GM21528 (cell line): ENCODE data around the gene CTNNBL1.
"Not testable (repeated sequence)": the region's sequence is repeated elsewhere in the genome, so short reads cannot be mapped to it uniquely, and the experiment has no call there.

Experiments
- ATAC-seq: cut with Tn5 transposase; IDR thresholded peaks from one replicate; pipeline ENCODE4 v1.9.1; 2021; ENCODE audit warnings: mild to moderate bottlenecking, moderate library complexity; ENCODE audit not compliant: unreplicated experiment, low FRiP score

Gene CTNNBL1

DNA sequence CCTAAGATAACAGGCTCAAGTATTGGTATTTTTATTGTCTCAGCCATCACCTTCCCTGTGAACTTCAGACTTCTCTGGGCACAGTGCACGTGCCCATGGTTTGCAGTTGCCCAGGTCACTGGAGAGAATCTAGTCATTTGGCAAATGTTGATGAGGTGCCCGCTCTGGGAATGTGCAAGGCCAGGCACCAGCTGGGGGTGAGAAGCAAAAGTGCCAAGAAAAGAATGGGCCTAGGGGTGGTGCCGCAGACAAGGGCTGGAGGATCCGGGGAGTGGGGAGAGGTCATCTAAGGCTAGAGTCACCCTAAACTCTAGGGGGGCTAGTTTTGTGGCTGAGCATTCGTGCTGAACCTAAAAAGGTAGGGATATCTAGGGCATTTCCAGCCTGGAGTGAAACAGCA is 152.0 kb downstream of the CTNNBL1 start:
- no peak for ATAC-seq

DNA sequence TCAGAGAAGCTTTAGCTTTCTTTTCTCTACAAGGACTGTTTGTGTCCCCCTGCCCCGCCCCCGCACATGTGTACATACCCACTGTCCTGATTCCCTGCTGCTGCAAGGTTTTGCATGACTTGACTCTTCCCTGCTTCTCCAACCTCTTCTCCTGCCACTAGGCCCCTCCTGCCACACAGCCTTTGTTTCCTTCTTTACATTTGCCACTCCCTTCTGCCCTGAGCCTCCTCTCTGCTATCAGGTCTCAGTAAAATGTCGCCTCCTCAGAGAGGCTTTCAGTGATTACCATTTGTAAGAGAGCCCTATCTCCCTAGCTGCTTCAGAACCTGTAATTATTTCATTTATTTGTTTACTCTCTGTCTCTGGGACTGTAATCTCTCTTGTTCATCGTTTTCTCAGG is 152.7 kb downstream of the CTNNBL1 start:
- no peak for ATAC-seq

DNA sequence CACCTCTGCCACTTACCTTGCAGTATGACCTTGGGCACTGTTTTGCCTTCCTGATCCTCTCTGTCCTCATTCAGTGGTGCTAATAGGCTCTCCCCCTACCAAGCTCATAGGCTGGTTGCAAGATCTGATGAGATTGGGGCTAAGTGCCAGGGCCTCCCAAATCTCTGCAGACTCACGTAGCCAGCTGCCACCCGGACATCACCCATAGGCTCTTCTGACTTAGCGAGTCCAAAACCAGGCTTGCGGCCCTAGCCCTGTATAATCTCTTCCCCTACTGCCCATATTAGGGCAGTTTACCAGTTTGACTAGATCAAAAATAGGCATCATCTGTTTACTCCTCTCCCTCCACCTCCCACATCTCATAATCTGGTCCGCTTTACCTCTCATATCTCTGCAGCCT is 154.9 kb downstream of the CTNNBL1 start:
- no peak for ATAC-seq

DNA sequence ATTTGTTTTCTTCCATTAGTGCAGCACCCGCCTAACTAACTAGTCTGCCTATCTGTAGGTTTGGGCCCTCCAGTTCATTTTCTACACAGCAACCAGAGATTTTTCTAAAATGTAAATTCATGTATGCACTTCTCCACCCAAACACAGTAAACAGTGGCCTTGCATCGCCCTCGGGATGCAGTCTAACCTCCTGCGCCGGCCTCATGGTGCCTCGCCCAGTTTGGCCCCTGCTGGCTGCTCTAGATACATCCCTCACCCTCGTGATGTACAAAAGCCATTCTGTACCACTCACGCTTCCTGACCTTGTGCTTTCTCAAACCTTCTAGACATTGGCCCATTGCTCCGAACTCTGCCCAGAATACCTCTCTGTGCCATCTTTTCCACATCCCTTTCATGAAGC is 155.3 kb downstream of the CTNNBL1 start:
- no peak for ATAC-seq

DNA sequence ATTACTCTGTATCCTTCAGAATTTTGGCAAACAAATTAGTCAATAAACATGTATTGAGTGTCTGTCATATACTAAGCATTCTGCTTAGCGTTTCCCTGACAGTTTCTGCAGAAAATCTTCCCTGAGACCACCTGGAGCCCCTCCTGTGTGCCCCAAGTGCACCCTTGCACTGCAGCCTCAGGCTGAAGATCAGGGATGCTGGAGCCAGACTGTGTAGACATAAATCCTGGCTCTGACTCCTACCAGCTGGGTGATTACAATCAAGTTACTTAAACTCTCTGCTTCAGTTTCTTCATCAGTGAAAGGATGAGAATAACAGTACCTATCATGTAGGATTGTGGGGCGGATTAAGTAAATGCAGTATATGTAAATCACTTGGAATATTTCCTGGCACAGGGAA is 155.7 kb downstream of the CTNNBL1 start:
- ATAC-seq: no peak

DNA sequence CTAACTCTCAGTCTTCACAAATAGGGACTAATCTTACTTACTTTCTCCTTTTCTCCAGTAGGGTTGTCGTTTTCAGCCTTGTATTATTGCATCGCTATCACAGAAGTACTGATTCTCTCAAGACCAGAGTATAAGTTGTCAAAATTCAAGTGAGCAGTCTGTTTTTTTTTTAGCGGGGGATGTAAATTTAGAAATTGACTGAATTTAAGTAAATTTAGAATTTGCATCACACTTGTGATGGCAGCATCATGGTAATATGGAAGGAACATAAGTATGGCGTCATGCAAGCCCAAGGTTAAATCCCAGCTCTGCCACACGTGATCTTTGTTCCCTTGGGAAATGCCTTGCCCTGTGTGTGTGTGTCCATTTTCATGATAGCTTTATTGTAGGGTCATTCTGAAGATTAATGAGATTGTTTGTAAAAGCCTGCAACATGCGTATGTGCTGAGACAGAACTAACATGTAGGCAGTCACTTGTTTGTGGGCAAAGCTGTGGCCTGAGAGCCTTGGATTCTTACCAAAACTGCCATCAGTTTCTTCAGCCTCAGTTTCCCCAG is 156.3 kb downstream of the CTNNBL1 start:
- ATAC-seq: no peak

- ATAC-seq: no peak
Observed at GRCh38 chr20:37850724-37851355, 157.0 kb downstream of the CTNNBL1 start.

GRCh38 chr20:37852666-37853065 is 158.8 kb downstream of the CTNNBL1 start:
- no peak for ATAC-seq

DNA sequence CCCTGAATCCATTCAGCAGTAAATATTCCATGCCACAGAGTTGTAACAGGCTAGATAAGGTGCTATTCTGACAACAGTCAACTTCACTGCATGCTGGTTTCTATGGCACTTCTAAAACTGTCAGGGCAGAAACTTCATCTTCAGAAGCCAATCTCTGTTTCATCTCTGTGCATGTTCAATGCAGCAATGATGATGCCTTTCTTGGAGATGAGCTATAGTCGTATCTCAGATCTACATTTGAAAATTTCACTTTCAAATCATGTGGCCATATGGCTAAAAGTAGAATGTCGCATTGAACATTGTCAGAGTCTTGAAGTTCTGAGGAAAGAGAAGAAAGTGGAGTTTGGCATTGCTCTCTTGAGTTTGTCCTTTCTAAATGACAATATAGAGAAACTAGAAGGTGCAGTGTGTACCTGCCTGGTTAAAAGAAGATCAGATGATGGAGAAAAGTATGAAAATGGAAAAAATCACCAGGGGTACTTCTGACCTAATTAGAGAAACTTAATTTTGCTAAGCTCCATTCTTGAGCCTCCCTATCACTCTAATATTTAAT is 160.1 kb downstream of the CTNNBL1 start:
- peak; percentile 75 for ATAC-seq

DNA sequence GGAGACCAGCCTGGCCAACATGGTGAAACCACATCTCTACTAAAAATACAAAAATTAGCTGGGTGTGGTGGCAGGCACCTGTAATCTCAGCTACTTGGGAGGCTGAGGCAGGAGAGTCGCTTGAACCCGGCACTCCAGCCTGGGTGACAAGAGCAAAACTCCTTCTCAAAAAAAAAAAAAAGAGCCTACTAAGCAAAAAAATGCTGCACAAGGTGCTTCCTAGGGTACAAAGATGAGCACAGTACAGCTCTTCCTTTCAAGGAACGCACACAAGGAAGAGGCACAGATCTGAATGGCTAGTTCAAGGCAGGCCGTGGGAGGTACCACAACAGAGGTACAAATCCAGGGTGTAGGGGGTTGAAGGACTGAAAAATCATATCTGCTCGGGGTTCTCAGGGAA is 162.2 kb downstream of the CTNNBL1 start:
- not testable (repeated sequence) for ATAC-seq

DNA sequence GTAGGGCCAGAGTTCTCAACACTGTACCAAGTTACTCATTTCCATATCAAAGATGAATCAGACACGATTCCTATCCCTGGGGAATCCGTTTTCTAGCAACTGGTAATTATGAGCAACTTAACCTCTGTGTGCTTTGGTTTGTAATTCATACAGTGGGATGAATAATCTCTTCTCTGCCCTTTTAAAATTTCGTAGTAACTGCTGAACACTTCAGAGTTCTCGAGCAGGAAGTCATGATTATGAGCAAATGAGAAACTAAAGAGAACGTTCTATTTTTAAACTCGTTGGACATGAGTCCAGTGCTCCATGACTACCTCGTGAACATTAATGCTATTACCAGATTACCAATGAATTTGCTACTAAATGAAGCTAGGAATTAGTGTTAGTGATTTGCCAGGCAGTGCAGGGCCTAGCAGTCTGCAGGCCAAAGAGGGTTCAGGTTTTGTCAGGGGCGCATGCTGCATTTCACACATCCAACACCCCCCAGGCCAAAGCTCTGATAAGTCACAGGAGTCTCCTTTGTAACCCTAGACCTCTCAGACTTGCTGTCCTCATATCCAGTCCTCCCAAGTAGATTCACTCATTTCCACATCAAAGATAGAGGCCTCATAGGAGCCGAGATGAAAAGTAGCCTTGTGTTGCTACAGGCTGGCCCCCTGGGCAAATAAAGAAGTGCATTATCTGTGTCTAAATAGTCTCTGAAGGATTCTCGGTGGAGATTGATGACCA is 163.3 kb downstream of the CTNNBL1 start:
- ATAC-seq: no peak

DNA sequence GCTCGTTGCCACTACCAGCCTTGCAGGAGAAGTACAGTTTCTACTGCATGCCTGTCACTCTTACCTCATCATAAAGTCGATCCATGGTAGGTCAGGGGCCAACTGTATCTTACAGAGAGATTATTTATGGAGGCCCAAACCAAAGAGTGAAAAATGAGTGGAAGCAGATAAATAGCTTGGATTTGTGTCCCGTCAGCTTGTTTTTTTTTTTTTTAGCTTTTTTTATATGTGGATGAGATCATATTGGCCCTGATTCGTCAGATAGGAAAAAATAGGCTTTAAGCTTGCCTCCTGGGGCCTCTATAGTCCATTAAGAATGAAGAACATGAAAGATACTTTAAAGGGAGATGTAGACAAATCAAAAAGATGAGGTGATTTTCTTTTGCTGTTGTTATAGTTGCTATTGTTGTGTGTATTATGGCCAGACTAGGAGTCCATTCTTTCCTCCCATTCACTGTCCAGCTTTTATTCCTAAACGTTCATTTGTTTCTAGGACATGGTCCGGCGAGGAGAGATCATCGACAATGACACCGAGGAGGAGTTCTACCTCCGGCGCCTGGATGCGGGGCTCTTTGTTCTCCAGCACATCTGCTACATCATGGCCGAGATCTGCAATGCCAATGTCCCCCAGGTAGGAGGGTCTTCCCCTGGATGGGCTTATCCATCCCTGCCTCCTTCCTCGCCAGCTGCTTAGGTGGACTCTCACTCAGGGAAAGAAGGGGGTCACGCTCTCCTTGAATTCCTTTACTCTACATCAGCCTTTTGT is 165.8 kb downstream of the CTNNBL1 start:
- no peak for ATAC-seq

DNA sequence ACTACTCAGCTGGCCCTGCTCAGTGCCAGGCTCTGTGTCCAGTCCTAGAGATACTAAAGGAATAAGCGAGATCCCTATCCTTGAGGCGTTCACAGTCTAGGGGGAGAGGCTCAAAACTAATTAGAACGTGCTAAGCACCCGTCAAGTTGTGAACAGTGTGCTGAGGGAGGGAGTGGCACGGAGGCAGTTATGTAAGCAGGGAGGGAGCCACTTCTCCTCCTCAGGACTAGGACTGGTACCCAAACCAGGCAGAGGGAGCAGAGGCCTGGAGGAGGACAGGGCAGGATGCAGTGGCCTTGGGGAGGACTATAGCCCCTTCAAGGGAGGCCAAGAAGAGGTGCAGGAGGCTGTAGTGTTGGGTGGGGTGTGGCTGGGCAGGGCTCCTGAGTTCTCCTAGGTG is 169.5 kb downstream of the CTNNBL1 start:
- no peak for ATAC-seq

GRCh38 chr20:37864298-37864697 is 170.5 kb downstream of the CTNNBL1 start:
- no peak for ATAC-seq

GRCh38 chr20:37866051-37866450 is 172.2 kb downstream of the CTNNBL1 start:
- no peak for ATAC-seq

DNA sequence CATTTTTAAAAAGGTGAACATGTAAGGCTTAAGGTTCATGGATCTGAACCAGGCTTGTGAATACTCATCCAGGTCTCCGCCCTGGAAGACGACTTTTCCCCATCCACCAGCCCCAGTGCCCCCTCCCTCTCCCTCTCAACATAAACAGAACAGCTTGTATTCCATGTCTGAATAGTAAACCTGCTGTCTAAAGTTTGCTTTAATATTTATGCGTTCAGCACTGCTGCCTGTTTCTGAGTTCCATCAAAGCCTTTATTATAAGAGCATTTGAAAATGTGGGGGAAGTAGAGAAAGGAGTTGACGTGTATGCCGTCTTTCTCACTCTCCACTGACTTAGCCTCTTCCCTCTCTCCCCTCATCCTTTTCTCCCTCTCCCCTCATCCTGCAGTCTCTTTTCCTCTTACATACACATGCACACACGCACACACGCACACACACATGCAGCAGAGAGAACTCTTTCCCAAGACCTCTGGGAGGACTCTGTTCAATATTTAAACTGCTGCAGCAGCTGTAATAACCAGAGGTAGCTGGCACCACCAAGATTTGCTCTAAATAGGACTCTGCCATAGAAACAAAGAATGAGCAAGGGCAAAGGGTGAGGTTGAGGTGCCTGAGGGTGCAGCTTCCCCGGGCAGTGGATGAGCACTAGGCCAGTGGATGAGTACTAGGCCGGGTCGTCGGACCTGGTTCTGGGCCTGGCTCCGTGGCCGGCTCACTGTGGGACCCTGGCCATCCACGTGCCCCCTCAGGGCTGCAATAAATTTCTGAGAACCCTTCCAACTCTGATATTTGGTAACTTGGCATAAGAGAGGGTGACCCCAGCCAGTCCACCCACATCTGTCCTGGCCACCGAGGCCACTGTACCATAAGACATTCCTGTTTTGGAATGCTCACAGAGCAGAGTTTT is 173.7 kb downstream of the CTNNBL1 start:
- no peak for ATAC-seq

DNA sequence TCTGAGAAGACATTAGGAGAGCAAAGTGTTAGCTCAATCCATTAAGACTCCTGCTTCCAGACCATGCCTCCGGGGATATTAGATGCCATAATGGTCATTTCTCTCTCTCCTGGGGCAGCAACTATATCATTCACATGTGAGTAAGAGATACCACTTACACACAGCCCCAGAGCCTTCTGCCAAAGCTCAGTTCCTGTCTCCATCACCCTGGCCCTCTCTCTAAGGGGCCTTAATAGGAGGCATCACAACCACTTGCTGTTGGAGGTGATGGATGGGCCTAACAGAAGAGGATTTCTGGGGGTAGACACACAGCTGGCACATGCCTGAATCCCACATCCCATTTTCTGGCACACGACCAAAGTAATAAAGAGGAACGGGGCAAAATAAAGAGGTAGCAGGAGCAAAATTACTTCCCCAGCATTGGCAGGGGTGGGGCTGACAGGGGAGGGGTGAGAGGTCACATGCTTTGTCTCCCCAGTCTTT is 175.1 kb downstream of the CTNNBL1 start:
- no peak for ATAC-seq

- ATAC-seq: no peak
Observed at GRCh38 chr20:37869334-37869861, 175.6 kb downstream of the CTNNBL1 start.

DNA sequence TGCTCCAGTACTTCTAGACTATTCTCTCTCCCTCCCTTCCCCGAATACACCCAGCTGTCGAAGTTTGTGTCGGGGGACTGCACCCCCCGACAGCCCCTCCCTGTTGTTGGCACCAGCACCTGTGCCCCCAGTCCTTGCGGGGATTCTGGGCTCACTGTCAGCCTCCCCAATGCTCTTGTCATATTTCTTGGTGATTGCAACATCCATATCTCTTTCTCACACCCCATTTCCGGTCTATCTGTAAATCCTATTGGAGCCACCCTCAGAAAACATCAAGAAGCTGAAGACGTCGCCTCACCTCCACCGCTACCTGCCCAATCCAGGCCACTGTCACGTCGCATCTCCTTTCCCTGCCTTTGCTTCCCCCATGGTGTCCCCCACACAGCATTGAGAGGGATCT is 176.5 kb downstream of the CTNNBL1 start:
- ATAC-seq: no peak

DNA sequence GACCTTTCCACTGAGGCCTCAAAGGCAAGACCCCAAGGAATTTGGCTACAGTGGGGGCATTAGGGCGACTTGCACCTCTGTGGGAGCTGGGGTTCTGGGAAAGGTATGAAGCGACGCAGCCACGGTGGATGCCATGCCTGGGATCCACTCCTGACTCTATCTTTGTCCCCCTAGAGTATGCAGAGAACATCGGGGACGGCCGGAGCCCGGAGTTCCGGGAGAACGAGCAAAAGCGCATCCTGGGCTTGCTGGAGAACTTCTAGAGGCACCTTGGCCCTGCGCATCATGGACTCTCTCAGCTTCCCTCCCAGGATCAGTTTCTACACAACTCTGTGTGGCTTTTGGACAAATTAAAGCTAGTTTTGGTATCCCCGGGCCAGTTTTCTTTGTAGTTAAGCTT is 177.9 kb downstream of the CTNNBL1 start:
- ATAC-seq: no peak
